HAP-1 (cell line): ENCODE data around the gene ZMAT5.

Source experiments
- DNase-seq, 2 experiments: peaks; one replicate each; pipeline ENCODE4 v3.0.0-alpha.2; 2016 to 2020; ENCODE audit warnings: low spot score in 2 of 2
- H3K27me3 ChIP-seq: fragments of 250-450 bp; sonication (Bioruptor Pico); 2 replicates; pipeline ENCODE4 v1.5.1; 2020; ENCODE audit warnings: low read depth, mild to moderate bottlenecking, moderate library complexity
- H3K36me3 ChIP-seq: fragments of 250-450 bp; sonication (Bioruptor Pico); replicated peaks from 2 replicates; pipeline ENCODE4 v1.5.1; 2020; ENCODE audit warnings: mild to moderate bottlenecking
- H3K4me1 ChIP-seq: fragments of 250-450 bp; sonication (Bioruptor Pico); 2 replicates; pipeline ENCODE4 v1.5.1; 2020; ENCODE audit warnings: mild to moderate bottlenecking
- H3K4me3 ChIP-seq: fragments of 250-450 bp; sonication (Bioruptor Pico); 2 replicates; pipeline ENCODE4 v1.5.1; 2020; ENCODE audit warnings: mild to moderate bottlenecking, moderate library complexity
- H3K9me3 ChIP-seq: fragments of 250-450 bp; sonication (Bioruptor Pico); 2 replicates; pipeline ENCODE4 v1.5.1; 2020; ENCODE audit warnings: mild to moderate bottlenecking, moderate library complexity
- in situ Hi-C: fragments of 300-500 bp; cut with MboI; formaldehyde crosslinking; loops from 3 replicates; pipeline ENCODE4 v1.14.3; 2020; ENCODE audit warnings: low sequenced_read_pairs, inconsistent platforms, mixed read lengths

The ZMAT5 gene

DNA sequence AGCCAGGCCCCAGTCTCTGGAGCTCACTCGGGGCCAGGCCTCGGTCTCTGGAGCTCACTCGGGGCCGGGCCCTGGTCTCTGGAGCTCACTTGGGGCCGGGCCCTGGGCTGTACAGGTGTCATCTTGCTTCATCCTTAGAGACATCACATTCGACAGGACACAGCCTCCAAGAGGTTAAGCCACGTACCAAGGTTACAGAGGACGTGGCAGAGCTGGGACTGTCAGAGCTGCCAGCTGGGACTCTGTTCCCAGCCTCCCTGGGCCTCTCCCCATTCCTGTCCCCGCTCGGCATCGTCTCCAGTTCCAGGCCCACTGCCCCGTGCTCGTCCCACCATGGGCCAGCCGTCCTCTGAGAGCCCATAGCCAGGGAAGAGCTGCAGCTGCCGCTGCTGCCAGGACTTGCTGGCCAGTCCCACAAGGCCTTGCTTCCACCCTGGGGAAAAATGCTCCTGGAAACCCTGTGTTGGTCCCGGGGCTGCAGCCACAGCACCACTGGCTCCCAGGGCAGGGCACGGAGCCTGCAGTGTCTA lies 27.4 kb downstream of the ZMAT5 start:
- H3K4me1 ChIP-seq, result no peaks in the 10 kb centered on the region
- H3K36me3 ChIP-seq, result no peaks in the 10 kb centered on the region
- H3K9me3 ChIP-seq, result no peaks in the 10 kb centered on the region
- H3K27me3 ChIP-seq, result no peaks in the 10 kb centered on the region
- in situ Hi-C loops, result no loop called here
- no peak overlapping the region for H3K4me3 ChIP-seq
- DNase-seq, result no peak

DNA sequence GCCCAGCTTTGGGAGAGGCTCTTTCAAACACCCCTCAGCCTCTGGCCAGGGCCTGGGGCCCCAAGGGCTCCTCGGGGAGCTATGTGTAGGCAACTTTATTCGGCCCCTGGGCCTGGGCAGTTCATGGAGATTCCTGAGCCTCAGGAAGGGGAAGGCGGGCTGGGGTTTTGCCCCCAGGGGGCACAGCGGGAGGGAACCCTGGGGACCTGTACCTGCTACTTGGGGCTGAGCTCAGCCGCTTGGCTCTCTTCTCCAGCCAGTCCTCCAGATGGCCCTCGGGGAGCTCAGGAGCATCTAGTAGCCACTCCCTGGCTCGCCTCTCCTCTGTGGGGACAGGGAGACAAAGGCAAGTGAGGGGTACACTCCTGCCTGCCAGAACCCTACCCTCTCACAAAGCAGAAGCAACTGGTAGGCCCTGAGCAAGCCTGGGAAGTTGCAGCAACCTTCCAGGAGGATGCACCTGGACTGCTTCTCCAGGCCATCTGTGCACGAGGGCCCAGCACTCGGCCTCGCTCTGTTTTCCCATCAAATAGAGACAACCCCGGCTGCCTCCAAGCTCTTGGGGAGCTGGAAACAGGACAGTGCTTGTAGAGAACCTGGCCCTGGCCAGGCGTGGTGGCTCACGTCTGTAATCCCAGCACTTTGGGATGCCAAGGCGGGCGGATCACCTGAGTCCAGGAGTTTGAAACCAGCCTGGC lies 28.5 kb downstream of the ZMAT5 start:
- in situ Hi-C loops, result no loop called here
- no peaks in the 10 kb centered on the region for H3K36me3 ChIP-seq
- no peak for DNase-seq
- H3K4me3 ChIP-seq, result no peak overlapping the region
- H3K27me3 ChIP-seq, result no peaks in the 10 kb centered on the region
- no peaks in the 10 kb centered on the region for H3K9me3 ChIP-seq
- H3K4me1 ChIP-seq, result no peaks in the 10 kb centered on the region

DNA sequence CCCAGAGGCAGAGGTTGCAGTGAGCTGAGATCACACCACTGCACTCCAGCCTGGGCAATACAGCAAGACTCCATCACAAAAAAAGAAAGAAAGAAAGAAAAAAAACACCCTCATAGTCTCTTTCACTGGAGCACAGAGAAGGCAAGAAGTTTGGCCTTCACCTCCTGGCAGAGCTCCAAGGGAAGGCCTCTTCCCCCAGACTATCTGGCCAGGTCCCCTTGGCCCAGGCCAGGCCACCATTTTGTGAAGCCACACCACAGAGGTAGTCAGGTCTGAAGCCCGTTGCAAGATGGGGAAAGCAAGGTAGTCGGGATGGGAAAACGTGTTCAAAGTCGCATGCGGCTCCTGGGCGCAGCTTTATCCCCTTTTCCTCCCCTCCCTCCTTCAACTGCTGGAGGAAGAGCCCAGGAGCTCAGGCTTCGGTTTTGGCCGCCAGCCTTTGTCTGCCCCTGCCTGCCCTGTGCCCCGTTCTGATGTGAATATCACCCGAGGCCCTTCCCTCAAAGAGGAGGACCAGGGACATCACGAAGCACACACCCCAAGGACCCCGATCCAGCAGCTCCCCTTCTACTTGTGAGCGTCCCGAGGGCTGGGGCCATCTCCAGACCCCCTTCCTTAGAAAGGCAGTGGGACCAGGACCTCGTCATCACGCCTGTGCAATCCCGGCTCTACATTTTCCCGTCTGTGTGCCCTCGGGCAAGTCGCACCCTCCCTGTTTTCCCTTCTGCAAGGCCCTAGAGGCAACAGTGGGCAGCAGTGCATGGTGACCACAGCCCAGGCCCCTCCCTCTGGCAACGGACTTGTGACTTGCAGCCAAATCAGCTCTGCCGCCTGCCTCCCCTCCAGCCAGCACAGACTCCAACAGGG lies 29.3 kb downstream of the ZMAT5 start:
- no peaks in the 10 kb centered on the region for H3K36me3 ChIP-seq
- in situ Hi-C loops, result no loop called here
- no peak for DNase-seq
- no peak overlapping the region for H3K4me3 ChIP-seq
- H3K27me3 ChIP-seq, result no peaks in the 10 kb centered on the region
- H3K9me3 ChIP-seq, result no peaks in the 10 kb centered on the region
- H3K4me1 ChIP-seq, result no peaks in the 10 kb centered on the region

DNA sequence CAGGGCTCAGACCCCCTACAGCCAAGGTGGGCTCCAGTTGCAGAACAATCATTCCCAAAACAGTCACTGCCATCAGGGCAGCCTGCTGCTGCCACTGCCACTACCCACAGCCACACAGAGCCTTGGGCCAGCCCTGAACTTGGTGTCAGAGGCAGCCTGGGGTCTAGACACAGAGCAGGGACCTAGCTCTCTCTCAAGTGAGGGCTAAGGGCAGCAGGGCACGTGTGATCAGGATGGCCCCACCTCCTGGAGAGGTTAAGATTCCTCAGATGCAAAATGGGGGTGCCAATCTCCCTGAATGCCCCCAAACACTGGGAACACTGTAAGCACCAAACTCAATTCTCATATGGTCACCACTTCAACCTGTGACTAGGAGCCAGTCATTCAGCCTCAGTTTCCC lies 31.4 kb downstream of the ZMAT5 start:
- Histone ChIP-seq H3K4me3 (no peak overlapping the region), H3K27me3 (no peaks in the 10 kb centered on the region), H3K36me3 (no peaks in the 10 kb centered on the region), H3K4me1 (no peaks in the 10 kb centered on the region), H3K9me3 (no peaks in the 10 kb centered on the region)
- no peak for DNase-seq
- in situ Hi-C loops, result no loop called here

DNA sequence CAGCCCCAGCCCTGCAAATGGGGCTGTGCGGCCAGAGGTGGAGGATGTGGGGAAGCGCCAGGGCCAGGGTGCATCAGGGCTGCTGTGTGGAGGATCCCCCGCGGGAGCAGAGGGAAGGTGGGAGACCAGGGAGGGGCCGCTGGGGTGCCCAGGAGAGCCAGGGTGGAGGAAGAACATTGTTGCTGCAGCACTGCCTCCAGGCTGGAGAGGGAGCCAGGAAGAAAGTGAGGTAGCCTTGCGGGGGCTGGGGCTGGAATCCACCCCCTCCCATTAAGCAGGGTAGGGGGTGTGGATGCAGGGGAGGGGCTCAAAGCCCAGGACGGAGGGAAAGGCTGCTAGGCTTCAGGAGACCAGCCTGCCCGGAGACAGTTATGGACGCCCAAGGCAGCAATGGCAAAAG lies 32.0 kb downstream of the ZMAT5 start:
- DNase-seq, result no peak
- H3K9me3 ChIP-seq, result no peaks in the 10 kb centered on the region
- in situ Hi-C loops, result no loop called here
- H3K36me3 ChIP-seq, result no peaks in the 10 kb centered on the region
- H3K4me3 ChIP-seq, result no peak overlapping the region
- H3K4me1 ChIP-seq, result no peaks in the 10 kb centered on the region
- no peaks in the 10 kb centered on the region for H3K27me3 ChIP-seq

DNA sequence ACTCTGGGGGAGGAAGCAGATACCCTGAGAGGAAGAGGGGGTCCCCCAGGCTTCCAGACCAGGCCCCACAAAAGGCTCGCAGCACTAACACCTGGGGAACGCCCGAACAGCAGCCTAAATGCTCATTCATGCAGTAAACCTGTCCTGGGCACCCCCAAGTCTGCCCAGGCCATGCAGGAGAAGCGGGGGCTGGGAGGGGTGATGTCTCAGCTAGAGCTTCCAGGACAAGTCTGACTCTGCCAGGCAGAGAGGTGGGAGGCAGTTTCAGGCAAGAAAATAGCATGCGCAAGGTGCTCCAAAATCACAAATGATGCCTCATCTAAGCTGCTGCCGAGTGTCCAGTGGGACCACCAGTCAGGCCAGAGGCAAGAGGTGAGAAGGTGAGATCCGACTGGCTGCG lies 32.4 kb downstream of the ZMAT5 start:
- in situ Hi-C loops, result no loop called here
- H3K4me3 ChIP-seq, result no peak overlapping the region
- no peak for DNase-seq
- H3K9me3 ChIP-seq, result no peaks in the 10 kb centered on the region
- no peaks in the 10 kb centered on the region for H3K4me1 ChIP-seq
- no peaks in the 10 kb centered on the region for H3K27me3 ChIP-seq
- H3K36me3 ChIP-seq, result no peaks in the 10 kb centered on the region

DNA sequence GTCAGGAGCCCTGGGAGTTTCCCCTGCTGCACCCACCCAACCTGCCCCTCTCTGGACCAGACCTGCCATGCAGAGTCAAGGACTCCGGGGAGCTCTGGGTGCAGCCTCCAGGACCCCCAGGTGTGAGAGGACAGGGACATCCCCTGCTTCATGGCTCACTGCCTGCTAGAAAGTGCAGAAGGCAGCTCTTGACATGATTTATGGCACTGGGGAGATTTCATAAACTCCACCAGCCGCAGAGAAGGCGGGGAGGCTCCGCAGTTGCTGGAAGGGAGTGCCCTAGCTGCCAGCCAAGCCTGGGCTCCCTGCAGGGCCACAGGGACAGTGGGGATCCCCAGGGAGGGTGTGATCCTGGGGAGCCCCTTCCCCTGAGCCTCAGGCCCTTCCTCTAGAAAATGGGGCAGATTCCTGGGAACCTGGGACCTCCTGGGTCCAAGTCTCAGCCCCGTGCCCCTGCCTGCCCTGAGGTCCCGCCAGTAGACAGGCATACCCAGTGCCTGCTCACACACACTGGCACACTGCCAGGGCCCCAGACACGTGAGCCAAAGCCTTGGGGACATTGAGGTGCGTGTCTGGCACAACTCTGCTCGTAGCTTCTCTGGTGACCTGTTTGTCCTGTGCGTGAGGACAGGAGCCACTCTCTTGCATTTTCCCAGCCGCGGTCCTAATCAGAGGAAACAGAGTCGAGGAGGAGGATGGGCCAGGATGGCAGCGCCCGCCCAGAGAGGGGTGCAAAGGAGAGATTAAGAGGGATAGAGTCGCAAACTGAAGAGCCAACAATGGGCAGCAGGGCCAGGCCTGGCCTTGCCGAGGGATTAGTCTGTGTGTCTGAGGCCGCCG lies 33.2 kb downstream of the ZMAT5 start:
- in situ Hi-C loops, result no loop called here
- Histone ChIP-seq H3K4me3 (no peak overlapping the region), H3K27me3 (no peaks in the 10 kb centered on the region), H3K4me1 (no peaks in the 10 kb centered on the region), H3K9me3 (no peaks in the 10 kb centered on the region), H3K36me3 (no peaks in the 10 kb centered on the region)
- DNase-seq, result no peak

DNA sequence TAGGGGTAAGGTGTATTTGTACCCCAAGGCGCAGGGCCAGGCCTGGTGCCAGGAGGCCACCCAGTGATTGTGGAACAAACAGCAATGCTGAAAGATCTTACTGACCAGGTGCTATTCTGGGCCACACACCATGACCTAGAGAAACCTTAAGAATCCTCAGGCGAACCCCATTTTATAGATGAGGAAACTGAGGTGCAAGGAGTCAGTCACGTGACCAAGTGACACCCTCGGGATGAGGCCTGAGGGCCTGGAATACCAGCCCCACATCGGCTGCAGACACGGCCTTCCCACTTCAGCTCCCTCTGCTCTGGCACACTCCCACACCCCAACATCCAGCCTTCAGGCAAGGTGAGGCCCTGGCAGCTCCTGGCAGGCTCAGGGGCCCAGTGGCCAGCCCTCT lies 33.9 kb downstream of the ZMAT5 start:
- in situ Hi-C loops, result no loop called here
- Histone ChIP-seq H3K36me3 (no peaks in the 10 kb centered on the region), H3K27me3 (no peaks in the 10 kb centered on the region), H3K4me3 (no peak overlapping the region), H3K9me3 (no peaks in the 10 kb centered on the region), H3K4me1 (no peaks in the 10 kb centered on the region)
- DNase-seq, result no peak

DNA sequence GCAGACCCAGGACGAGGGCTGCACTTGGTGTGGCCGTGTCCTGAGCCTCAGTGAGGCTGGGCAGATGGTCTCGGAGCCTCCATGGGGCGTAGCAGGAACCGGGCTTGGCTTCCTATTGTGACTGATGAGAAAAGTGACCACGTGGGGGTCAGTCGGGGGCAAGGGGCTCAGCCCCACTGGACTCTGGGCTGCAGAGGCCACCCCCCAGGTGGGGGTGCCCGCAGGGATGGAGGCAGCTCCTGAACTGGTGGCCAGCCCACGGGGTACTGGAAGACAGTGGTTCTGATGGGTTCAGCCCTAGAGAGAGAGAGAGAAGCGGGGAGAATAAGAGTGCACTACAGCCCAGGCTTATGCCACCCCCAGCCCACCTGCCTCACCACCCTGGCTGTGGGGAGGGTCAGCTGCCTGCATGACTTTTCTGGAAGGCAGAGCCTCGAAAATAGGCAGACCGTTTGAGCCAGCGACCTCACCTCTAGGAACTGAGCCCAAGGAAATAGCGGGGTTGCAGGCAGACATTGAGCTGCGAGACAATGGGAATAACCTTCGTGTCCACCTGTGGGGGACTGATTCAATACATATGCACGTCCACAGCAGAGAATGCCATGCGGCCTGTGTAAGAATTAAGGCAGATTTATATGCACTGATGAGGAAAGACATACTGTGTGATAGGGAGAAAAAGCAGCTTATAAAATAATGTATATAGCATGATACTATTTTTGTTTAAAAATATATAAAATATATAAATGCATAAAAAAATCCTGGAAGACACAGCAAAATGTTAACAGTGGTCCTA lies 35.6 kb downstream of the ZMAT5 start:
- no peak for DNase-seq
- H3K9me3 ChIP-seq, result no peaks in the 10 kb centered on the region
- no peaks in the 10 kb centered on the region for H3K27me3 ChIP-seq
- H3K4me3 ChIP-seq, result no peak overlapping the region
- H3K4me1 ChIP-seq, result no peaks in the 10 kb centered on the region
- H3K36me3 ChIP-seq, result no peaks in the 10 kb centered on the region
- in situ Hi-C loops, result no loop called here

DNA sequence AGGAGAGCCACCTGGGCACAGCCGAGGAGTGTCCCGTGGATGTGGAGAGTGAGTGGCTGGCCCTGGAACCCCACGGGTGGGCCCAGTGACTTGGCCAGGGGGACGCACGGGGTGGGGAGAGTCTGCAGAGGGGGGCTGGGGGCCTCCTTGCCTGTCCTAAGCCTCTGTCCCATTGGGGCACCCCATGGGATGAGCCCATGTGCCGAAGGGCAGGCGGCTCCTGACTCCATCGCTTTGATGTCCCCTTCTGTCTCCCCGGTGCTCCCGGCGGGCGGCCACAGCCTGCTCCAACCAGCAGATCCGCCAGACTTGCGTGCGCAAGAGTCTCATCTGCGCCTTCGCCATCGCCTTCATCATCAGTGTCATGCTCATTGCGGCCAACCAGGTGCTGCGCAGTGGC lies 37.6 kb downstream of the ZMAT5 start:
- Histone ChIP-seq H3K27me3 (no peaks in the 10 kb centered on the region), H3K36me3 (no peaks in the 10 kb centered on the region), H3K9me3 (no peaks in the 10 kb centered on the region), H3K4me1 (no peaks in the 10 kb centered on the region), H3K4me3 (no peak overlapping the region)
- in situ Hi-C loops, result no loop called here
- DNase-seq, result no peak

DNA sequence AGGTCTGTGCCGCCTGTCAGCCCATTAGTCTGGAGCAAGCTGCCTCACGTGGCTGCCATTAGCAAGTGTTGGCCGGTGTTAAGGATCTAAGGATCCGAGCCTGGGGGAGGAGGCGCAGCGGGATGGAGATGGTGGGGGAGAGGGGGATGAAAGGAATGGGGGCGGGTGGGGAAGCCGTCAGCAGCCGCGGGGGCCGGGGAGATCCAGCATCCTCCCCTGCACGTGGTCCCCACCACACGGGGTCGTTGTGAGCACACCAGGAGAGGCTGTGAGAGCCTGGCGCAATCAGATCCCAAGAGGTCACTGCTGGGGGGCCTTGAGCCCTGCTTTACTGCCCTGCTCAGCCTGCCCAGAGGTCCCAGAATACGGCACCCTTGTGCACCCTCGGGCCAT lies 39.7 kb downstream of the ZMAT5 start:
- H3K4me1 ChIP-seq, result no peaks in the 10 kb centered on the region
- no peaks in the 10 kb centered on the region for H3K27me3 ChIP-seq
- DNase-seq, result peak; percentile 7 to 73
- H3K9me3 ChIP-seq, result no peaks in the 10 kb centered on the region
- no peak overlapping the region for H3K4me3 ChIP-seq
- no peaks in the 10 kb centered on the region for H3K36me3 ChIP-seq
- in situ Hi-C loops, result no loop called here

DNA sequence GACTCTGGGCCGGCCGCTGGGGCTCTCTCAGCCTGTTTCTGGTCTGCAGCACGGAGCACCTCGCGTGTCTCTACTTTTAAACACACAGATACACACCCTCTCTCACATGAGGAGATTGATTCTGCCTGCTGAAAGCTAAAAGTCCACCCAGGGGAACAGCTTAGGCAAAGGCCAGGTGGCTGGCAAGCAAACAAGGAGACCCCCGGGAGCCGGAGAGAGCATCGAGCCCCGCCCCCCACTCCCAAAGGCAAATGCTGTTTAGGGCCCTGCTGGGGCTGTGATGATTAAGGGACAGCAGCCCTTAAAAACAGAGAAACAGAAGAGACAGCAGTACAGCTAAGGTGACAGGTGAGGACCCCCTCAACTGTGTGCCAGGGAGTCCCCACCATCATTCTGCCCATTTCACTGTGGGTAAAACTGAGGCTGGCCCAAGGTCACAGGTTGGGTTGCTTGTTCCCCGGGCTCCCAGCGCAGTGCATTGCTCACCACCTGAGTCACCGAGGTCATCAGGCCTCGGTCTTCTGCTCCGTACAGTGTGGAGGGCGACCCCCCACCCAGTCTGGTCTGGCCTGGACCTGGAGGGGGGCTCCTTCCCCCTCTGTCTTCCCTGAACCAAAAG lies 40.2 kb downstream of the ZMAT5 start:
- Histone ChIP-seq H3K4me3 (no peak overlapping the region), H3K9me3 (no peaks in the 10 kb centered on the region), H3K4me1 (no peaks in the 10 kb centered on the region), H3K27me3 (peaks cover 2% of the 10 kb centered on the region; the same call in 1 of the 2 replicates), H3K36me3 (no peaks in the 10 kb centered on the region)
- no peak for DNase-seq
- in situ Hi-C loops, result no loop called here

DNA sequence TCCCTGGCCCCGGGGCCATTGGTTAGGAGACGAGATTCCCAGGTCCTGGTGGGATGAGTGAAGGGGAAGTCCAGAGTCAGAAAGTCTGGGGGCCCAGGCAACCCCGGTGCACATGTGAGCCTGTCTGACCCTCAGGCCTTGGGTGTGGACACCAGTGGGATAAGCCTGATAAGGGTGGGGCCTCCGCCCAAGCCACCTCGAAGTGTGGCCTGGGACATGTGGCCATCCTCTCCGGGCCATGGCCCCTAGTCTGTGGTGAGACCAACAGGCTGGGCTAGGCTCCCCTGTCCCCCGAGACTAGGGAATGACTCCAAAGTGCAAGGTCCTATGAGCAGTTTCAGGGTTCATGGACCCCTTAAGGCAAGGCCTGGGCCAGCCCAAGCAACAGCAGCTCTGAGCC lies 40.7 kb downstream of the ZMAT5 start:
- in situ Hi-C loops, result no loop called here
- Histone ChIP-seq H3K9me3 (no peaks in the 10 kb centered on the region), H3K27me3 (peaks cover 8% of the 10 kb centered on the region), H3K4me3 (no peak overlapping the region), H3K36me3 (no peaks in the 10 kb centered on the region), H3K4me1 (no peaks in the 10 kb centered on the region)
- DNase-seq, result no peak
